ENCODE results near the gene IPO9. TPM values are rescaled to one million over a fixed set of nuclear protein-coding genes. Genes with fewer than 3 reads are reported as not detected.
"Not testable (repeated sequence)": the region's sequence is repeated elsewhere in the genome, so short reads cannot be mapped to it uniquely, and the experiment has no call there.

Gene IPO9
- total and polyA plus RNA-seq, 10 of the 15 experiments (the other 5 are each of a cell fraction or from before 2014, with no cell fraction given): 19.1 to 77.3 (median 34.1) TPM

- TF ChIP-seq E2F8 (IDR thresholded peaks at IDR 0.05; ENCODE audit: low read depth, partially characterized antibody) (no peak), POLR2AphosphoS2 (IDR thresholded peaks at IDR 0.05; ENCODE audit: low read depth, low read length) (no peak)
These were observed 71.5 kb downstream of the IPO9 start (continued) for GRCh38 chr1:201900476-201900875.

DNA sequence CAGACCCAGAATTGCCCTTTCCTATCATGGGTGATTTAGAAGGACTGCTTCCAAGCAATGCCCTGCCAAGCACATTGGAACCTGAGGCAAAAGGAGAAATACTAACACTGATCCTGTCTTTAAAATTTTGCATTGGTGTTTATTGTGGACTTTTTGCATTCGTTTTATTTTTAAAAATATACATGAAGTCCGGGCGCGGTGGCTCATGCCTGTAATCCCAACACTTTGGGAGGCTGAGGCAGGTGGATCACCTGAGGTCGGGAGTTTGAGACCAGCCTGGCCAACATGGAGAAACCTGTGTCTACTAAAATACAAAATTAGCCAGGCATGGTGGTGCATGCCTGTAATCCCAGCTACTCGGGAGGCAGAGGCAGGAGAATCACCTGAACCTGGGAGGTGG lies 72.1 kb downstream of the IPO9 start:
- DNase-seq (ENCODE audit: low read depth, low spot score); SMC1A ChIA-PET (ENCODE audit: uncharacterized antibody, unreplicated experiment); FAIRE-seq; H3K79me2 ChIP-seq (ENCODE audit: control insufficient read depth, insufficient read depth, low read length); ATAC-seq; H4K20me1 ChIP-seq (ENCODE audit: control insufficient read depth, insufficient read depth); H3K9me3 ChIP-seq (replicated peaks; ENCODE audit: control insufficient read depth, insufficient read depth, low read length); H3K9ac ChIP-seq (ENCODE audit: control insufficient read depth, insufficient read depth, low read length); BruUV-seq (replicated peaks); H3K27me3 ChIP-seq (replicated peaks in 1 of 2; ENCODE audit: control insufficient read depth in 2 of 2, insufficient read depth in 2 of 2, low read length in 1 of 2); H3K4me3 ChIP-seq; H3K36me3 ChIP-seq (ENCODE audit: control insufficient read depth in 2 of 2, insufficient read depth in 2 of 2, low read length in 1 of 2); H3K27ac ChIP-seq (ENCODE audit: control insufficient read depth, insufficient read depth); H3K4me2 ChIP-seq (ENCODE audit: control insufficient read depth, insufficient read depth); intact Hi-C loops (cut with micrococcal nuclease; ENCODE audit: unreplicated experiment); POLR2A ChIA-PET; H3K4me1 ChIP-seq (ENCODE audit: control insufficient read depth, insufficient read depth, low read length); in situ Hi-C loops (cut with MboI); H2AFZ ChIP-seq (ENCODE audit: control insufficient read depth, low read depth, low read length); RAD21 ChIA-PET (ENCODE audit: unreplicated experiment): not testable (repeated sequence)
- CTCF ChIA-PET: interaction anchor here (0.6 to 1.1 kb wide), 2 partner anchors 9 to 23 kb away, joined by 3 read pairs; no protein-coding TSS in a partner anchor
- WGBS (ENCODE audit: insufficient coverage, insufficient replicate concordance, low lambda C conversion rate, missing lambda C conversion rate): 60% methylated on average over 6 of the region's 6 CpGs

Measured in GM12878 (cell line).